ENCODE measurements around the gene KEAP1. TPM values are rescaled to one million over a fixed set of nuclear protein-coding genes. Genes with fewer than 3 reads are reported as not detected.

KEAP1 gene
- total and polyA plus RNA-seq, 9 of the 15 experiments (the other 6 are each of a cell fraction or from before 2014, with no cell fraction given), result 2.1 to 95.6 (median 64.3) TPM

GRCh38 chr19:10503002-10503789 lies at the start of gene KEAP1 (continued):
- TF ChIP-seq ZBTB11 (CRISPR knock-in tag; IDR thresholded peaks at IDR 0.05) (peak in 1 of 3 experiments; percentile 16; a peak in 1 of 6 replicates), E2F5 (CRISPR knock-in tag; IDR thresholded peaks at IDR 0.05) (peak; percentile 94; the same call in 1 of the 2 replicates), SRSF7 (optimal IDR thresholded peaks at IDR 0.05; ENCODE audit: low read depth, low read length) (no peak), PHB2 (IDR thresholded peaks at IDR 0.05; ENCODE audit: low read depth) (no peak), NR1H2 (CRISPR knock-in tag; IDR thresholded peaks at IDR 0.05) (no peak), TAF1 (IDR thresholded peaks at IDR 0.05; ENCODE audit: control insufficient read depth, extremely low read depth, insufficient read depth, low read length, severe bottlenecking) (no peak), HNRNPH1 (optimal IDR thresholded peaks at IDR 0.05; ENCODE audit: low read depth, low read length) (no peak), ZNF232 (CRISPR knock-in tag; IDR thresholded peaks at IDR 0.05) (peak; percentile 83), TCFL5 (CRISPR knock-in tag; conservative IDR thresholded peaks at IDR 0.05) (no peak), ZNF512 (tag; IDR thresholded peaks at IDR 0.05) (peak; percentile 52), TAF9B (IDR thresholded peaks at IDR 0.05; ENCODE audit: partially characterized antibody) (peak; percentile 7), ZBTB34 (CRISPR knock-in tag; IDR thresholded peaks at IDR 0.05) (no peak), MTF1 (CRISPR knock-in tag; IDR thresholded peaks at IDR 0.05; ENCODE audit: borderline replicate concordance) (no peak), SIX5 (IDR thresholded peaks at IDR 0.05; ENCODE audit: borderline replicate concordance in 1 of 2, insufficient read depth in 1 of 2, low read depth in 1 of 2, low read length in 2 of 2) (no peak), CCAR2 (IDR thresholded peaks at IDR 0.05; ENCODE audit: low read depth, low read length) (no peak), TOE1 (IDR thresholded peaks at IDR 0.05; ENCODE audit: borderline replicate concordance) (peak; percentile 62), TOE1 (CRISPR knock-in tag; IDR thresholded peaks at IDR 0.05; ENCODE audit: borderline replicate concordance, low read depth) (no peak)

Measured in K562 (cell line).